Measurements from ENCODE around the gene KIF21B. TPM values are rescaled to one million over a fixed set of nuclear protein-coding genes. Genes with fewer than 3 reads are reported as not detected.
"Not testable (repeated sequence)": the region's sequence is repeated elsewhere in the genome, so short reads cannot be mapped to it uniquely, and the experiment has no call there.

KIF21B gene
- total RNA-seq, 2 experiments from 2014 or later: 102 to 155 TPM

DNA sequence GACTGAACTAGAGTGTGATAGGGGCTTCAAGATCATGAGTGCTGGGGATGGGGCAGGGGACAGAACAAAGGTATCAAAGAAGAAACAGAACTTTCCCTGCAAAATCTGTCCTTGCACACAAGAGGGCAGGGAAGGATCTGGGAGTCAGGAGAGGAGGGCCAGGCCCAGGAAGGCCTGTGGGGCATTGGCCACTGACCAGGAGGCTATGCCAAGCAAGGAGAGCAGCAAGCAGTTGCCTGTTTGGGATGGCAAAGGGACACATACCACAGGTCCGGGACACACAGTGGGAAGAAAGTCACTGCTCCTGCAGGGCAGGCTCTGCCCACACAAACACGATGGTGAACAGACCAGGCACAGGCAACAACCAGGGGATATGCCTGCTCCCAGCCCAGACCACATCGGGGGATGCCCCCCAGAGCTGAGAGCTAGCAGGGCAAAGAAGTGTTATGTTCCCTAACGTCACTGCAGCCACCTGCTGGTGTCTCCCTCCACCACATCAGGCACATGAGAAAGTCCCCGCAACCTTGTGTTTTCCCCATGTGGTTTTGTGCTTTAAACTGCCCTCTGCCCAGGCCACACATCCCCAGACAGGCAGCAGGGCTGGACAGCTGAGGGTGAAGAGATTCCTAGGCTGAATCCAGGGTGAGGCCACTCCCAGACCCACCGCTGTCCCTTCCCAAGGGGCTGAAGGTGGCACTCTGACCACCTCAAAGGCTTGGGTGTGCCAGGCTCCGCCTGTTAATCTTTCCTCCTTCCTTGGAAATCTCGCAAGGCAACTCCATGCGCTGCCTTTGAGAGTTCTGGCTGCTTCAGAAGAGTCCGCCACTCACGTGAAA is 53.6 kb downstream of the KIF21B start:
- CTCF ChIA-PET: interaction anchor here (3.0 to 4.3 kb wide), 3 partner anchors 12 to 68 kb away, joined by 25 to 43 read pairs (median 39); partner anchors contain the start of gene KIF21B
- Mint-ChIP-seq H3K27me3 (no peaks in the 10 kb centered on the region), H3K4me3 (no peak overlapping the region), H3K36me3 (peaks cover 14% of the 10 kb centered on the region), H3K27ac (peak overlapping the region; percentile 3), H3K9me3 (ENCODE audit: low read depth) (no peaks in the 10 kb centered on the region), H3K4me1 (no peaks in the 10 kb centered on the region)
- no peak for ATAC-seq
- DNase-seq: no peak

DNA sequence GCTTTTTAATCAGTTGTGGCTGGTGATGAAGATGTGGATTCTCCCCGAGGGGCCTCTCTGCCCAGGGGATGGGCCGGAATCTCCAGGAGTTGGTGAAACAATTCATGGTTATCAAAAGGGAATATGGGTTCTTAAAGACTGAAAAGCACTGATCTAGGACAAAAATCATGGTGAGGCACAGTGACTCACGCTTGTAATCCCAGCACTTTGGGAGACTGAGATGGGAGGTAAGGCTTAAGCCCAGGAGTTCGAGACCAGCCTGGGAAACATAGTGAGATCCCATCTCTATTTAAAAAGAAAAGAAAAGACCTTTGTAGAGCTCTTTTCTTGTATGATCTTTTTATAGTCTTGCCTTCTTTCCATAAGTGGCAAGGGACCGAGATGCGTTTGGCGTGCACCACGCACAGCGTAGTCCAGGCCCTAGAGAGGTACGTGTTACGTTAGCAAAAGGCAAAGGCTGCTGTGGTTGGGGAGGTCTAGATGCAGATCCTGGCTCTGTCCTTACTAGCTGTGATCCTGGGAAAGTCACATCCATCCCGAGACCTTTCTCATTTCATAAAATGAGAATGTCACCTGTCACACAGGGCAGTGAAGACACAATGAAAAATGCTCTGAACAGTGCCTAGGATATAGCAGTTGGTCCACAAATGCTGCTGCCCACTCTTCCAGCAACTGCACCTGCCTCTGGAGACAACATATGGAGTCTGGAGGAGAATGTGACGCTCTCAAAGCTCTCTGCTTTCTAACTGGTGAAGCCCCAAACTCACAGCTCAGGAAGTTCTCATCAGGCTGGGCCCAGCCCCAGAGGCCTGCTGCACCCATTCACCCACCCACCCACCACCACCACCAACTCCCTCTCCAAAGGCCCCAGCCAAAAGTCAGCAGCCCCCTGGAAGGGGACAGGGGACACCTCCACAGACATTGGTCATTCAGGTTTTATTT is 54.8 kb downstream of the KIF21B start:
- no peak for ATAC-seq
- CTCF ChIA-PET: interaction anchor here (0.6 kb wide), 1 partner anchor 11 kb away, joined by 3 read pairs; no protein-coding TSS in a partner anchor
- Mint-ChIP-seq H3K4me1 (no peaks in the 10 kb centered on the region), H3K9me3 (ENCODE audit: low read depth) (no peaks in the 10 kb centered on the region), H3K36me3 (peaks cover 12% of the 10 kb centered on the region), H3K4me3 (no peak overlapping the region), H3K27me3 (no peaks in the 10 kb centered on the region), H3K27ac (no peak overlapping the region)
- no peak for DNase-seq

DNA sequence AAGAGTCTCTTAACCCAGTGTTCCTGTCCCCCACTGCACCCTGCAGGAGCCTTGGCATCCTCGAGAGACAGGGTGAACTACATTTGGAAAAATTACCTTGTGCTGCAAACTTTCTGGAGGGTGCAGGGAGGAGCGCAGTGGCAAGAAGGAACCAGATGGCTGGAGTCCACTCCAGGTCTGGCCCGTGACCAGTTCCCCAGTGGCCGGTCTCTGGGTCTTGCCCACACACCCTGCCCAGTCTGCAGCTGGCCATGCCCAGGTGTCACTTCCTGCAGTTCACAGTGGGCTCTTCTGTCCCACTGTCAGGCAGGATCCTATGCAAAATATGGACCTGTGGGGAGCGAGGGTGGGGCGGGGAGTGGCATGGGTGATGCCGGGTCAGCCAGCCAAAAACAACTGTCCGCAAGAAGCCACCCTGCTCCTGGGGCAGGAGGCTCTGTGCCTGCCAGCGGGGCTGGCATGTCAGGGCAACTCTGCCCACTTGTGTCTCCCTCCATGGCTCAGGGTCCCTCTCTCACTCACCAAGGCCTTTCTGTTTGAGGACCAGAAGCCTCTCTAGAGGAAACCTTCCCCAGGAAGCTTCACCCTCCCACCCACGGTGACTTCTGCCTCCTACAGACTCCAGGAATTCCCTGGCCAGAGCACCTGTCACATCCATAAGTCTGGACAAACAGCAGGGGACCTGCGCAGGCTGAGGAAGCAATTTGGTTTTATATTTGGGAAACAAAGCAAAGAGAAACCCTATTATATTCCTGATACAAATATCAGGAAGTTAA is 55.6 kb downstream of the KIF21B start:
- no peak overlapping the region for H3K27ac Mint-ChIP-seq
- H3K27me3 Mint-ChIP-seq: no peaks in the 10 kb centered on the region
- no peak for DNase-seq
- H3K9me3 Mint-ChIP-seq (ENCODE audit: low read depth): no peaks in the 10 kb centered on the region
- ATAC-seq: no peak
- H3K4me1 Mint-ChIP-seq: no peaks in the 10 kb centered on the region
- H3K4me3 Mint-ChIP-seq: no peak overlapping the region
- CTCF ChIA-PET: interaction anchor here (0.6 kb wide), 1 partner anchor 12 kb away, joined by 3 read pairs; no protein-coding TSS in a partner anchor
- peaks cover 12% of the 10 kb centered on the region for H3K36me3 Mint-ChIP-seq

DNA sequence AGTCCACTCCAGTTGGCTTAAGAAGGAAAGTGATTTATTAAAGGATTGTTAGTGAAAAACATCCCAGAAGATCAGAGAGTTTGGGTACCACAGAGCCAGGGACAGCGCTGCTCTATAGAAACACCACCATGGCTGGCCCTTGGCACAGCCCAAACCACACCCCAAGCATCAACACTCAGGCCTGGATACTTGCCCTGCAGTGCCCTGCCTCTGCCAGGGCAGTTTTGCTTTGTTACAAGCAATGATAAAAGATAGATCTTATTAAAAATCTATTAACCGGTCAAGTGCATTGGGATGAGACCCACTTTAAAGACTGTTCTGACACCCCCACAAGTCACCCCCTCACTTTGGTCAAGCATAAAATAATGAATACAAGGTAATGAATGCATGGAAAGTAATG is 56.6 kb downstream of the KIF21B start:
- no peaks in the 10 kb centered on the region for H3K9me3 Mint-ChIP-seq (ENCODE audit: low read depth)
- no peaks in the 10 kb centered on the region for H3K4me1 Mint-ChIP-seq
- H3K27ac Mint-ChIP-seq: no peak overlapping the region
- CTCF ChIA-PET: no interaction called here
- H3K36me3 Mint-ChIP-seq: peaks cover 12% of the 10 kb centered on the region
- ATAC-seq (no peak), DNase-seq (no peak)
- H3K4me3 Mint-ChIP-seq: no peak overlapping the region
- H3K27me3 Mint-ChIP-seq: peaks cover 4% of the 10 kb centered on the region

DNA sequence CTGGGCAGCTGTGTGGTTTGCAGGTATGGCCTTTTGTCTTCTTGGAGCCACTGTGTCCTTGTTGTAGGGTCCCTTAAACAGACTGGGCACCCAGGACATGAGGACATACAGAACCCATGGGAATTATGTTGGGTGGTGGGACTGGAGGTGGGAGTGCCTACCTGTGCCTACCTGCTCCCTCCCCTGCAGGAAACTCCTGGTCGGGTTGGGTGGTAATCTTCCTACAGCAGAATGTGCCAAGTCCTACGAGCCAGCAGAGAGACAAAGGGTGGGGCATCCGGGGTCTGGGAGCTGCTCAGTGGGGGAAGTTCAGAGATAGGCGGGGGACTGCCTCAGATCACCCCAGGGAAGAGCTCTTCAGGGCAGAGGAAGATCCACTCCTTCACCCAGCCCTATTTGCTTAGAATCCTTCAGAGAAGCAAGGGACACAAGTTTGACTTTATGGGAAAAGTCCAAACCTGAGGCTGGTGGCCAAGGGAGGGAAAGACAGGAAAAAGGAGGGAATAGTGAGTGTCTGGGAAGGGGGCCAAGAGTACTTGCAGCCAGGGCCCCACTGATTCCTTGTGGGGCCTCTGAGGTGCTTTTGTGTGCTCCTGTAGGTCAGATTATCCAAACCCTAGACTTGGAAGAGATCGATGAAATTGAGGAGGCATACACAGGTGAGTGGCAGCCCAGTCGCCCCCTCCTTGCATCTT is 58.3 kb downstream of the KIF21B start:
- Mint-ChIP-seq H3K27me3 (peaks cover 5% of the 10 kb centered on the region), H3K9me3 (ENCODE audit: low read depth) (no peaks in the 10 kb centered on the region), H3K36me3 (peaks cover 6% of the 10 kb centered on the region), H3K4me3 (no peak overlapping the region), H3K4me1 (no peaks in the 10 kb centered on the region), H3K27ac (no peak overlapping the region)
- CTCF ChIA-PET: no interaction called here
- DNase-seq: no peak
- ATAC-seq: no peak

DNA sequence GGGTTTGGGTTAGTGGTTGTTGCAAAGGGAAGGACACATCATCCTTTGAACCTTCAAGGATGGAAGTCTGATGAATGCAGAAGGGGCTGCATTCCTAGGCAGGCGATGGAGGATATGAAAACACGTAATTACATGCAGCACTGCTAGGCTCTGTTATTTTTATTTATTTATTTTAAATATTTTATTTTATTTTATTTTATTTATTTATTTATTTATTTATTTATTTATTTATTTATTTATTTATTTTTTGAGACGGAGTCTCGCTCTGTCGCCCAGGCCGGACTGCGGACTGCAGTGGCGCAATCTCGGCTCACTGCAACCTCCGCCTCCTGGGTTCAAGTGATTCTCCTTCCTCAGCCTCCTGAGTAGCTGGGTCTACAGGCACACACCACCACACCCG is 59.6 kb downstream of the KIF21B start:
- not testable (repeated sequence) for H3K4me1 Mint-ChIP-seq; H3K4me3 Mint-ChIP-seq; H3K9me3 Mint-ChIP-seq (ENCODE audit: low read depth); DNase-seq; H3K36me3 Mint-ChIP-seq; H3K27me3 Mint-ChIP-seq; H3K27ac Mint-ChIP-seq; ATAC-seq
- CTCF ChIA-PET: interaction anchor here (2.2 kb wide), 1 partner anchor 8 kb away, joined by 6 read pairs; no protein-coding TSS in a partner anchor

DNA sequence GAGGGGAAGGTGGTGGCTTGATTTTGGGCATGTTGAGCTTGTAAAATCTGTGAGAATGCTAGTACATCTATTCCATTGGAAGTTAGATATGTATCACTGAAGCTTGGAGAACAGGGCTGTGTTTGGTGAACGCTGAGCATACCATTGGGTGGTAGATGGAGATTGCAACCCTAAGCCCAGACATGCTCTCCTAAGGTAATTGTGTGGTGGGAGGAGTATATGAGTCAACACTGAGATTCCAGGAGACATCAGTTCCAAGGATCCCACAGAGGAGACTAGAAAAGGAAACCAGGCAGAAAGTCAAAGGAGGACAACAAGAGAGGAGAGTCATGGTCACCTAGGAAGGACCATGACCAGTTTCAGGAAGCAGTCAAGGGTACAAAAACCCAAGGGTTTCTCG is 60.4 kb downstream of the KIF21B start:
- H3K27me3 Mint-ChIP-seq: peaks cover 8% of the 10 kb centered on the region
- peaks cover 2% of the 10 kb centered on the region for H3K36me3 Mint-ChIP-seq
- H3K9me3 Mint-ChIP-seq (ENCODE audit: low read depth): no peaks in the 10 kb centered on the region
- no peak overlapping the region for H3K27ac Mint-ChIP-seq
- no peaks in the 10 kb centered on the region for H3K4me1 Mint-ChIP-seq
- DNase-seq: no peak
- no peak overlapping the region for H3K4me3 Mint-ChIP-seq
- CTCF ChIA-PET: interaction anchor here (2.2 kb wide), 1 partner anchor 9 kb away, joined by 6 read pairs; no protein-coding TSS in a partner anchor
- no peak for ATAC-seq

DNA sequence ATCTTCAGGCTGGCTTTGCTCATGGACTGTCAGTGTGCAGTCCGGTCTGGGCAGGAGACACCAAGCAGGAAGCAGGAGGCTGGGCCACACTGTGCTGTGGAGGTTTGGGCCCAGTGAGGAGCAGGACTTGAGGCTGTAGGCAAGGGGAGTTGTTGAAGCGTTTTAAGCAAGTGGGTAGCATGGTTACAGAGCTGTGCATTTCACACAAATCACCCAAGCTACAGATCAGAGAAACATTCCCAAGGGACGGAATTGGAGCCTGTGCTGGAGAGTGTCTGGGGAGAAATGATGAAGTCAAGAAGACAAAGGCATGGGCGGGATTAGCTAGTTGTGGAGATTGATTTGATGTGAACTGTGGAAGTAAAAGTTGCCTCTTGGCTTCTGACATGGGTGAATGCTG is 60.9 kb downstream of the KIF21B start:
- Mint-ChIP-seq H3K27me3 (peaks cover 13% of the 10 kb centered on the region), H3K9me3 (ENCODE audit: low read depth) (no peaks in the 10 kb centered on the region), H3K4me1 (no peaks in the 10 kb centered on the region), H3K4me3 (no peak overlapping the region), H3K27ac (no peak overlapping the region), H3K36me3 (peaks cover 2% of the 10 kb centered on the region)
- DNase-seq (no peak), ATAC-seq (no peak)
- CTCF ChIA-PET: interaction anchor here (2.2 kb wide), 1 partner anchor 10 kb away, joined by 6 read pairs; no protein-coding TSS in a partner anchor

DNA sequence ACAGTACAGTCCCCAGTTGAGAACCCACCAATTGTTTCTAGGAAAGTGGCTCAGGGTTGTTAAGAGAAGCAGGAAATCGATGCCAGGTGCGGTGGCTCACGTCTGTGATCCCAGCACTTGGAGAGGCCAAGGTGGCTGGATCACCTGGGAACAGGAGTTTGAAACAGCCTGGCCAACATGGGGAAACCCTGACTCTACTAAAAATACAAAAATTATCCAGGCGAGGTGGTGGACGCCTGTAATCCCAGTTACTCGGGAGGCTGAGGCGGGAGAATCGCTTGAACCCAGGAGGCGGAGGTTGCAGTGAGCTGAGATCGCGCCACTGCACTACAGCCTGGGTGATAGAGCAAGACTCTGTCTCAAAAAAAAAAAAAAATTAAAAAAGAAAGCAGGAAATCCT is 61.4 kb downstream of the KIF21B start:
- CTCF ChIA-PET: interaction anchor here (1.0 to 2.2 kb wide), 2 partner anchors 10 kb away, joined by 3 to 6 read pairs; no protein-coding TSS in a partner anchor

DNA sequence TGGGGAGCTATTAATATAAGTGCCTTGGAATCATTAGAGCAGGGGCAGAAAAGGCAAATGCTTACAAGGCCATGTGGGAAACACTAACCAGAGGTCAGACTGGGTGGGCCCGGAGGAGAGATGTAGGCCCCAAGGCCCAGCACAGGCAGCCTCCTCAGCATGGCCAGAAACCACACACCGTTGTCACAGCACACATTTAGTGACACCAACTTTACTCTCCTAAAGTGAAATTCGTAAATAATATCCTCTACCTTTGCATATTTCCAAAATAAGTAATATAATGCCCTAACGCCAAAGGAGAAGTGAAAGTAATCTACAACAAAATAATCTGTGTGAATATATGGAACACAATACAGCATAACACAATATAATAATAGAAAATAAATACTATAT is 62.6 kb downstream of the KIF21B start:
- DNase-seq (no peak), ATAC-seq (no peak)
- Mint-ChIP-seq H3K27me3 (peaks cover 13% of the 10 kb centered on the region), H3K27ac (no peak overlapping the region), H3K36me3 (no peaks in the 10 kb centered on the region), H3K9me3 (ENCODE audit: low read depth) (no peaks in the 10 kb centered on the region), H3K4me3 (no peak overlapping the region), H3K4me1 (no peaks in the 10 kb centered on the region)
- CTCF ChIA-PET: interaction anchor here (1.5 kb wide), 1 partner anchor 81 kb away, joined by 3 read pairs; no protein-coding TSS in a partner anchor

More for the DNA sequence above, 61.4 kb downstream of the KIF21B start:
- H3K9me3 Mint-ChIP-seq (ENCODE audit: low read depth); H3K36me3 Mint-ChIP-seq; H3K4me1 Mint-ChIP-seq; DNase-seq; ATAC-seq; H3K27ac Mint-ChIP-seq; H3K4me3 Mint-ChIP-seq: not testable (repeated sequence)
- peaks cover 13% of the 10 kb centered on the region for H3K27me3 Mint-ChIP-seq

DNA sequence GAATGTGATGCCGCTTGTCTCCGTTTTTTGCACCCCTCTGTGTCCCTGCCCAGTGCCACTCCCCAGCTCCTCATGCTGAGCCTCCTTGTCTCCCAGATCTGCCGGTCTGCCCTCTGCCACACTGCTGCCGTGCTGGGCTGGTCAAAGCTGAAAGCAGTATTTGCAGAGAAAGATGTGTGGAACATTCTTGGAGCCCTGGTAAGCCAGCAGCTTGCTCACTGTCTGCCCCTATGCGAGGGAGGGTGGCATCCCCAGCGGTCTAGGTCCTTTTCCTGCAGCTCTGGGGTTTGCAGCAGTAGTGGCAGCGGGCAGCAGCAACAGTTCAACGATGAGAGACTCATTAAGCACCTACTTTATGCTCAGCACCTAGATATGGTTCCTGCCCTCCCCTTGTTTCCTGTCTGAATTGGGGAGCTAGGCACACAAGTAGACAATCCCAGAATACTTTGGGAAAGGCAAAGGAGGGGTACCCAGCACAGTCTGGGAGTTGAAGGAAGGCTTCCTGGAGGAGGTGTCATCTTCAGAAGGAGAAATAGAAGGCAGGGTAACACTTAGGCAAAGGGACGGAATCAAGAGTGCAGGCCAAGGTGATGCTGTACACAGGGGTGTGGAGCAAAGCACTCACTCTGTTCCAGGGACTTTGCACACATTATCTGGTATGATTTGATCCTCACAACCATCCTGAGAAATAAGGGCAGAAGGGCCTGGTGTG is 63.1 kb downstream of the KIF21B start:
- Mint-ChIP-seq H3K4me3 (no peak overlapping the region), H3K4me1 (no peaks in the 10 kb centered on the region), H3K27ac (no peak overlapping the region), H3K36me3 (no peaks in the 10 kb centered on the region), H3K9me3 (ENCODE audit: low read depth) (no peaks in the 10 kb centered on the region), H3K27me3 (peaks cover 13% of the 10 kb centered on the region)
- ATAC-seq: no peak
- no peak for DNase-seq
- CTCF ChIA-PET: interaction anchor here (1.1 to 1.5 kb wide), 2 partner anchors 12 to 82 kb away, joined by 3 to 4 read pairs; no protein-coding TSS in a partner anchor

Data from activated CD8-positive, alpha-beta memory T cell treated with anti-CD3 and anti-CD28 coated beads, Interleukin-2, amount 10 ng/mL, durations not matched to agents 7 days and 5 days (primary cell).